ENCODE data around the gene TEX9. TPM values are rescaled to one million over a fixed set of nuclear protein-coding genes. Genes with fewer than 3 reads are reported as not detected.
A peak's percentile ranks its signal among the peaks of the same experiment; 100 is the strongest.

Gene TEX9
- polyA plus RNA-seq, 3 donors: 0.03 to 0.46 TPM; not detected in 1

DNA sequence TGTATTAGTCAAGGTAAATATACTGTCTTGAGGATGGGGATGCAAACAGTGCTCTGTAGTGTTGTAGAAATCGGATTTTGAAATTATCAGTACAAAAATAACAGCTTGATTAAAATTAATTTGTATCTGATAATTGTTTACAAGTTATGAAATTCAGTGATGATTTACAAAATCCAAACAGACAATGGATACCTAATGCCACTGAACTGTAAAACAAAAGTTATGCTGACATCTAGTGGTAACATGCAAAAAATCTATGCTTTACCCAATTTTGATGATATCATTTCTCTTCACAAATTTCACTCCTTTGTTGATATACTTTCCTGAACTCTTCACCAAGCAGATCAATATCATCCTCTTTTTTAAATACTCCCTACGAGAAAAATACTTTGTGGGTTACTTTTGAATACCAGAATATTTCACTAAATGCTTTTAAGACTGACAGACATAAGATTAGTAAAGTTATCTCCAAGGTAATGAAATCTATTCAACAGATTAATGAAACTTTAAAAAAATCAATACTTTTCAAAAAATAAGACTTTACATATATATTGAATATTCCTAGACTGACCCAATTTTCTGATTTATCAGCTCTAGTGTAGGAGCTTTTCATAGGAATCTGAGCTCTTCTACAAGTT is 63.7 kb downstream of the TEX9 start:
- no peaks in the 10 kb centered on the region for H3K36me3 ChIP-seq (replicated peaks in 1 of 2; ENCODE audit: control insufficient read depth in 1 of 2, insufficient read depth in 2 of 2, low read length in 2 of 2)
- no peak overlapping the region for H2AFZ ChIP-seq (ENCODE audit: insufficient read depth, low read depth, low read length, poor library complexity, severe bottlenecking)
- no peak overlapping the region for H3K4me2 ChIP-seq (replicated peaks; ENCODE audit: extremely low read depth, low read length, poor library complexity, severe bottlenecking)
- Mint-ChIP-seq H3K4me3 (no peak overlapping the region), H3K27ac (no peak overlapping the region), H3K9me3 (peaks cover 0 to 4% (median 2%) of the 10 kb centered on the region in 7 donors), H3K4me1 (no peaks in the 10 kb centered on the region), H3K27me3 (ENCODE audit: low read depth in 3 of 3) (no peaks in the 10 kb centered on the region), H3K36me3 (peaks cover 3 to 4% of the 10 kb centered on the region in 2 donors)
- no peak overlapping the region for H3K9ac ChIP-seq (ENCODE audit: insufficient read depth, low read length, poor library complexity, severe bottlenecking)
- H3K4me3 ChIP-seq (replicated peaks in 1 of 3; ENCODE audit: low read depth in 2 of 3, low read length in 3 of 3): no peak overlapping the region
- TF ChIP-seq, protein P1, sequence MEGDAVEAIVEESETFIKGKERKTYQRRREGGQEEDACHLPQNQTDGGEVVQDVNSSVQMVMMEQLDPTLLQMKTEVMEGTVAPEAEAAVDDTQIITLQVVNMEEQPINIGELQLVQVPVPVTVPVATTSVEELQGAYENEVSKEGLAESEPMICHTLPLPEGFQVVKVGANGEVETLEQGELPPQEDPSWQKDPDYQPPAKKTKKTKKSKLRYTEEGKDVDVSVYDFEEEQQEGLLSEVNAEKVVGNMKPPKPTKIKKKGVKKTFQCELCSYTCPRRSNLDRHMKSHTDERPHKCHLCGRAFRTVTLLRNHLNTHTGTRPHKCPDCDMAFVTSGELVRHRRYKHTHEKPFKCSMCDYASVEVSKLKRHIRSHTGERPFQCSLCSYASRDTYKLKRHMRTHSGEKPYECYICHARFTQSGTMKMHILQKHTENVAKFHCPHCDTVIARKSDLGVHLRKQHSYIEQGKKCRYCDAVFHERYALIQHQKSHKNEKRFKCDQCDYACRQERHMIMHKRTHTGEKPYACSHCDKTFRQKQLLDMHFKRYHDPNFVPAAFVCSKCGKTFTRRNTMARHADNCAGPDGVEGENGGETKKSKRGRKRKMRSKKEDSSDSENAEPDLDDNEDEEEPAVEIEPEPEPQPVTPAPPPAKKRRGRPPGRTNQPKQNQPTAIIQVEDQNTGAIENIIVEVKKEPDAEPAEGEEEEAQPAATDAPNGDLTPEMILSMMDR (IDR thresholded peaks at IDR 0.05): peak; percentile 49
- H3K9me3 ChIP-seq (replicated peaks in 1 of 2; ENCODE audit: control insufficient read depth in 1 of 2, insufficient read depth in 1 of 2, low read length in 2 of 2): no peaks in the 10 kb centered on the region
- H4K20me1 ChIP-seq (ENCODE audit: insufficient read depth, low read length): no peaks in the 10 kb centered on the region
- H3K27ac ChIP-seq (ENCODE audit: low read depth in 1 of 2, low read length in 2 of 2): no peak overlapping the region
- intact Hi-C loops (cut with micrococcal nuclease): no loop called here
- WGBS (ENCODE audit: insufficient coverage): no CpG with 5 or more reads among the region's 2 CpGs
- no peaks in the 10 kb centered on the region for H3K4me1 ChIP-seq (ENCODE audit: control insufficient read depth in 1 of 2, insufficient read depth in 2 of 2, low read length in 2 of 2)
- H3K27me3 ChIP-seq (ENCODE audit: control insufficient read depth in 2 of 2, insufficient read depth in 2 of 2, low read length in 2 of 2): no peaks in the 10 kb centered on the region
- no peaks in the 10 kb centered on the region for H3K79me2 ChIP-seq (ENCODE audit: insufficient read depth, low read length)
- no peak for DNase-seq

DNA sequence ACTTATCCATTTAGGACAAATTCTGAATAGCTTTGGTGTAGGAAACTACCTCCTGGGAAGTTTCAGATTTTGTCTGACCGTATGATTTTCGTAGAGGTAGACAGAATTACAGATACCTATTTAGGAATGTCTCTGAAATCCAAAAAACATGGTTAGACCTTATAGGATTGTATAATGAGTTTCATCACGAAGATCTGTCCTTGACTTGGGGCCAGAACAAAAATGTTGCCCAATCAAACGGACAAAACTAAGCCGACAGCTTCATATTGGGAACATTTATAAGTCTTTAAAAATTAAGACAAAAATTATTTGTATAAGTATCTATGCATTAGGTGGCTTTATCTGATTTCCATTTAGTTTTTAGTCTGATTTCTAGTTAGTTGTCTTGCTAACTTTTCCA is 67.1 kb downstream of the TEX9 start:
- Histone ChIP-seq H4K20me1 (ENCODE audit: insufficient read depth, low read length) (no peaks in the 10 kb centered on the region), H3K4me3 (replicated peaks in 1 of 3; ENCODE audit: low read depth in 2 of 3, low read length in 3 of 3) (no peak overlapping the region), H3K9ac (ENCODE audit: insufficient read depth, low read length, poor library complexity, severe bottlenecking) (no peak overlapping the region), H3K9me3 (replicated peaks in 1 of 2; ENCODE audit: control insufficient read depth in 1 of 2, insufficient read depth in 1 of 2, low read length in 2 of 2) (no peaks in the 10 kb centered on the region), H2AFZ (ENCODE audit: insufficient read depth, low read depth, low read length, poor library complexity, severe bottlenecking) (no peak overlapping the region), H3K27me3 (ENCODE audit: control insufficient read depth in 2 of 2, insufficient read depth in 2 of 2, low read length in 2 of 2) (no peaks in the 10 kb centered on the region), H3K36me3 (replicated peaks in 1 of 2; ENCODE audit: control insufficient read depth in 1 of 2, insufficient read depth in 2 of 2, low read length in 2 of 2) (no peaks in the 10 kb centered on the region), H3K27ac (ENCODE audit: low read depth in 1 of 2, low read length in 2 of 2) (no peak overlapping the region), H3K79me2 (ENCODE audit: insufficient read depth, low read length) (no peaks in the 10 kb centered on the region), H3K4me1 (ENCODE audit: control insufficient read depth in 1 of 2, insufficient read depth in 2 of 2, low read length in 2 of 2) (no peaks in the 10 kb centered on the region), H3K4me2 (replicated peaks; ENCODE audit: extremely low read depth, low read length, poor library complexity, severe bottlenecking) (no peak overlapping the region)
- DNase-seq: no peak
- Mint-ChIP-seq H3K9me3 (peaks cover 0 to 2% (median 0%) of the 10 kb centered on the region in 7 donors), H3K27me3 (ENCODE audit: low read depth in 3 of 3) (no peaks in the 10 kb centered on the region), H3K4me1 (no peaks in the 10 kb centered on the region), H3K27ac (no peak overlapping the region), H3K4me3 (no peak overlapping the region), H3K36me3 (peaks cover 0 to 6% of the 10 kb centered on the region in 2 donors)
- TF ChIP-seq, protein P1 (IDR thresholded peaks at IDR 0.05): no peak
- 100% methylated on average over 1 of the region's 5 CpGs for WGBS (ENCODE audit: insufficient coverage)
- intact Hi-C loops (cut with micrococcal nuclease): no loop called here
